ENCODE measurements around the gene PAX3. TPM values are rescaled to one million over a fixed set of nuclear protein-coding genes. Genes with fewer than 3 reads are reported as not detected.

PAX3 gene
- total and polyA plus RNA-seq, 4 donors = not detected

- Histone ChIP-seq H3K27ac (ENCODE audit: low read depth in 1 of 2, low read length in 2 of 2) (no peak overlapping the region), H3K9ac (ENCODE audit: low read depth in 1 of 2, low read length in 2 of 2) (no peak overlapping the region), H3K4me3 (ENCODE audit: low read depth in 1 of 3, low read length in 3 of 3) (peak overlapping the region in 2 of 3 donors; percentile 31 to 44), H3K27me3 (ENCODE audit: control insufficient read depth in 4 of 4, insufficient read depth in 4 of 4, low read length in 3 of 4) (peaks cover 11 to 59% (median 19%) of the 10 kb centered on the region in 4 donors), H3K9me3 (ENCODE audit: control insufficient read depth in 4 of 4, low read length in 3 of 4) (no peaks in the 10 kb centered on the region), H3K36me3 (ENCODE audit: control insufficient read depth in 4 of 4, insufficient read depth in 3 of 4, low read depth in 1 of 4, low read length in 3 of 4) (no peaks in the 10 kb centered on the region), H3K4me1 (ENCODE audit: control insufficient read depth in 4 of 4, insufficient read depth in 4 of 4, low read length in 3 of 4) (peaks cover 16 to 37% (median 33%) of the 10 kb centered on the region in 4 donors)
- 7% methylated on average over 27 of the region's 27 CpGs for WGBS
- no peak for DNase-seq (ENCODE audit: low spot score)
- TF ChIP-seq RAD21 (IDR thresholded peaks at IDR 0.05) (no peak), FOXA2 (IDR thresholded peaks at IDR 0.05) (no peak), CTCF (IDR thresholded peaks at IDR 0.05; ENCODE audit: low read depth, low read length, missing input control) (no peak), SP1 (IDR thresholded peaks at IDR 0.05) (no peak), EGR1 (IDR thresholded peaks at IDR 0.05; ENCODE audit: low read depth in 2 of 2) (no peak), ATF3 (IDR thresholded peaks at IDR 0.05) (no peak), RXRA (IDR thresholded peaks at IDR 0.05) (no peak), ZBTB33 (IDR thresholded peaks at IDR 0.05) (no peak), HNF4G (IDR thresholded peaks at IDR 0.05) (no peak), MAX (IDR thresholded peaks at IDR 0.05) (no peak)
Measured at GRCh38 chr2:222294996-222295367, 3.8 kb downstream of the PAX3 start.

GRCh38 chr2:222293660-222294630 is 4.9 kb downstream of the PAX3 start:
- Histone ChIP-seq H3K9me3 (ENCODE audit: control insufficient read depth in 4 of 4, low read length in 3 of 4) (no peaks in the 10 kb centered on the region), H3K36me3 (ENCODE audit: control insufficient read depth in 4 of 4, insufficient read depth in 3 of 4, low read depth in 1 of 4, low read length in 3 of 4) (no peaks in the 10 kb centered on the region), H3K27me3 (ENCODE audit: control insufficient read depth in 4 of 4, insufficient read depth in 4 of 4, low read length in 3 of 4) (peaks cover 11 to 57% (median 23%) of the 10 kb centered on the region in 4 donors), H3K27ac (ENCODE audit: low read depth in 1 of 2, low read length in 2 of 2) (no peak overlapping the region), H3K4me1 (ENCODE audit: control insufficient read depth in 4 of 4, insufficient read depth in 4 of 4, low read length in 3 of 4) (peaks cover 15 to 35% (median 32%) of the 10 kb centered on the region in 4 donors), H3K9ac (ENCODE audit: low read depth in 1 of 2, low read length in 2 of 2) (no peak overlapping the region), H3K4me3 (ENCODE audit: low read depth in 1 of 3, low read length in 3 of 3) (no peak overlapping the region)
- 6% methylated on average over 36 of the region's 36 CpGs for WGBS
- no peak for DNase-seq (ENCODE audit: low spot score)
- no peak for TF ChIP-seq FOXA2 (IDR thresholded peaks at IDR 0.05)
- TF ChIP-seq SP1 (IDR thresholded peaks at IDR 0.05) = no peak
- TF ChIP-seq HNF4G (IDR thresholded peaks at IDR 0.05) = no peak
